OCI-LY1 (cell line): Measurements from ENCODE around the gene FSD1L.
"Not testable (repeated sequence)": the region's sequence is repeated elsewhere in the genome, so short reads cannot be mapped to it uniquely, and the experiment has no call there.

Experiments
- H2AFZ ChIP-seq: fragments of 200-600 bp; sonication (generic), shearing (Covaris generic); 2 replicates; pipeline ENCODE4 v1.6.0; 2014; ENCODE audit warnings: antibody characterized with exemption, mild to moderate bottlenecking, low read length
- H3F3A ChIP-seq: fragments of 200-600 bp; sonication (generic), shearing (Covaris generic); 2 replicates; pipeline ENCODE4 v1.6.0; 2014; ENCODE audit warnings: mild to moderate bottlenecking, antibody characterized with exemption, low read length, moderate library complexity; ENCODE audit not compliant: insufficient read depth
- H3K27ac ChIP-seq: fragments of 200-600 bp; sonication (generic); 2 replicates; pipeline ENCODE4 v1.5.1; 2014; ENCODE audit warnings: low read length, mixed run types, mild to moderate bottlenecking, low read depth; ENCODE audit not compliant: poor library complexity, severe bottlenecking
- H3K27me3 ChIP-seq: fragments of 200-600 bp; sonication (generic); 2 replicates; pipeline ENCODE4 v1.6.0; 2014; ENCODE audit warnings: antibody characterized with exemption, mild to moderate bottlenecking, low read length, moderate library complexity; ENCODE audit not compliant: insufficient read depth
- H3K36me3 ChIP-seq: fragments of 200-600 bp; sonication (generic); 2 replicates; pipeline ENCODE4 v1.6.1; 2014; ENCODE audit warnings: mild to moderate bottlenecking, antibody characterized with exemption, low read length, moderate library complexity, mixed read lengths; ENCODE audit not compliant: insufficient read depth
- H3K4me1 ChIP-seq: fragments of 200-600 bp; sonication (generic); 2 replicates; pipeline ENCODE4 v1.5.1; 2014; ENCODE audit warnings: mild to moderate bottlenecking, low read length, moderate library complexity; ENCODE audit not compliant: insufficient read depth, severe bottlenecking
- H3K4me2 ChIP-seq: fragments of 200-600 bp; sonication (generic), shearing (Covaris generic); 2 replicates; pipeline ENCODE4 v1.6.1; 2014; ENCODE audit warnings: low read length
- H3K4me3 ChIP-seq: fragments of 200-600 bp; sonication (generic); 2 replicates; pipeline ENCODE4 v1.5.1; 2014; ENCODE audit warnings: low read length, low read depth, mild to moderate bottlenecking, mixed read lengths; ENCODE audit not compliant: poor library complexity, severe bottlenecking
- H3K79me2 ChIP-seq: fragments of 200-600 bp; shearing (Covaris generic); 2 replicates; pipeline ENCODE4 v1.6.1; 2016; ENCODE audit warnings: mixed run types, low read length, mixed read lengths; ENCODE audit not compliant: insufficient read depth
- H3K9ac ChIP-seq: fragments of 200-600 bp; sonication (generic), shearing (Covaris generic); 2 replicates; pipeline ENCODE4 v1.6.1; 2014; ENCODE audit warnings: mild to moderate bottlenecking, low read length, mixed read lengths
- H3K9me2 ChIP-seq: fragments of 200-600 bp; sonication (generic), shearing (Covaris generic); 2 replicates; pipeline ENCODE4 v1.6.1; 2014; ENCODE audit warnings: low read depth, mild to moderate bottlenecking, low read length, mixed read lengths
- H3K9me3 ChIP-seq: fragments of 200-600 bp; shearing (Covaris generic); 2 replicates; pipeline ENCODE4 v1.6.1; 2014; ENCODE audit warnings: low read length, mixed read lengths
- H4K20me1 ChIP-seq: fragments of 200-600 bp; sonication (generic), shearing (Covaris generic); 2 replicates; pipeline ENCODE4 v1.6.0; 2016; ENCODE audit warnings: mild to moderate bottlenecking, low read length; ENCODE audit not compliant: insufficient read depth
- EZH2 ChIP-seq: fragments of 200-600 bp; sonication (generic), shearing (Covaris generic); IDR thresholded peaks from 2 replicates; pipeline ENCODE4 v1.8.0; 2017; ENCODE audit warnings: borderline replicate concordance, mixed run types, mild to moderate bottlenecking, antibody characterized with exemption, low read length, moderate library complexity, mixed read lengths
- TF ChIP-seq, protein P1 (sequence below): fragments of 200-600 bp; sonication (generic), shearing (Covaris generic); IDR thresholded peaks from 2 replicates; pipeline ENCODE4 v1.5.1; 2017; ENCODE audit warnings: mild to moderate bottlenecking, antibody characterized with exemption, low read length, moderate library complexity, mixed read lengths

Gene FSD1L

DNA sequence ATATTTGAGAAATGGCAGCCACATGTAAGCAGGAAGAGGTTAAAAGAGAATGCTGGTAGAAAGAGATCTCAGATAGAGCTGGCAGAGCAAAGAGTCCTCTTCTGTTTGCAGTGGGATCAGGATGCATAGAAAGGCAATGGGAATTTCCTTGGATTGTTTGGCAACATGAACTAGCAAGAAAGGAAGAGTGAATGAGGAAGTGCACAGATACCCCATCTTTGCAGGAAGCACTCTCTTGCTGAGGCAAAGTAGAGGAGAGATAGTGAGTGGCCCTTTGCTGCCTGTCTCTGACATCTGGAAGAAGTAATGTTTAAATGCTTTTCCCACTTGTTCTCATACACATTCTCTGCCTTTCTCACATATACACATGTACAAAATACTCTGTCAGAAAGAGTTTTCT, 124.6 kb downstream of the FSD1L start:
- Histone ChIP-seq H3K27me3 (no peaks in the 10 kb centered on the region), H4K20me1 (no peaks in the 10 kb centered on the region), H3K79me2 (no peaks in the 10 kb centered on the region), H2AFZ (no peak overlapping the region), H3F3A (no peaks in the 10 kb centered on the region), H3K9ac (no peak overlapping the region), H3K9me3 (no peaks in the 10 kb centered on the region), H3K27ac (no peak overlapping the region), H3K4me2 (no peak overlapping the region), H3K36me3 (peaks cover 17% of the 10 kb centered on the region), H3K4me3 (no peak overlapping the region), H3K4me1 (no peaks in the 10 kb centered on the region), H3K9me2 (no peaks in the 10 kb centered on the region)
- TF ChIP-seq, protein P1, sequence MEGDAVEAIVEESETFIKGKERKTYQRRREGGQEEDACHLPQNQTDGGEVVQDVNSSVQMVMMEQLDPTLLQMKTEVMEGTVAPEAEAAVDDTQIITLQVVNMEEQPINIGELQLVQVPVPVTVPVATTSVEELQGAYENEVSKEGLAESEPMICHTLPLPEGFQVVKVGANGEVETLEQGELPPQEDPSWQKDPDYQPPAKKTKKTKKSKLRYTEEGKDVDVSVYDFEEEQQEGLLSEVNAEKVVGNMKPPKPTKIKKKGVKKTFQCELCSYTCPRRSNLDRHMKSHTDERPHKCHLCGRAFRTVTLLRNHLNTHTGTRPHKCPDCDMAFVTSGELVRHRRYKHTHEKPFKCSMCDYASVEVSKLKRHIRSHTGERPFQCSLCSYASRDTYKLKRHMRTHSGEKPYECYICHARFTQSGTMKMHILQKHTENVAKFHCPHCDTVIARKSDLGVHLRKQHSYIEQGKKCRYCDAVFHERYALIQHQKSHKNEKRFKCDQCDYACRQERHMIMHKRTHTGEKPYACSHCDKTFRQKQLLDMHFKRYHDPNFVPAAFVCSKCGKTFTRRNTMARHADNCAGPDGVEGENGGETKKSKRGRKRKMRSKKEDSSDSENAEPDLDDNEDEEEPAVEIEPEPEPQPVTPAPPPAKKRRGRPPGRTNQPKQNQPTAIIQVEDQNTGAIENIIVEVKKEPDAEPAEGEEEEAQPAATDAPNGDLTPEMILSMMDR: no peak

GRCh38 chr9:105579952-105580351, 132.1 kb downstream of the FSD1L start:
- H3K36me3 ChIP-seq, H3K4me1 ChIP-seq, H3K4me3 ChIP-seq, H3K9me2 ChIP-seq, H4K20me1 ChIP-seq, H3K9me3 ChIP-seq, H3F3A ChIP-seq, H3K4me2 ChIP-seq, H3K9ac ChIP-seq, H3K27ac ChIP-seq, H3K27me3 ChIP-seq, H2AFZ ChIP-seq, H3K79me2 ChIP-seq: not testable (repeated sequence)

DNA sequence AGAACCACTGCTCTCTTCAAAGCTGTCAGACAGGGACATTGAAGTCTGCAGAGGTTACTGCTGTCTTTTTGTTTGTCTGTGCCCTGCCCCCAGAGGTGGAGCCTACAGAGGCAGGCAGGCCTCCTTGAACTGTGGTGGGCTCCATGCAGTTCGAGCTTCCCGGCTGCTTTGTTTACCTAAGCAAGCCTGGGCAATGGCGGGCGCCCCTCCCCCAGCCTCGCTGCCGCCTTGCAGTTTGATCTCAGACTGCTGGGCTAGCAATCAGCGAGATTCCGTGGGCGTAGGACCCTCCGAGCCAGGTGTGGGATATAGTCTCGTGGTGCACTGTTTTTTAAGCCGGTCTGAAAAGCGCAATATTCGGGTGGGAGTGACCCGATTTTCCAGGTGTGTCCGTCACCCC, 133.7 kb downstream of the FSD1L start:
- not testable (repeated sequence) for H3K4me3 ChIP-seq, H3K4me1 ChIP-seq, H4K20me1 ChIP-seq, H2AFZ ChIP-seq, H3K36me3 ChIP-seq, H3K9me2 ChIP-seq, H3K79me2 ChIP-seq, H3K4me2 ChIP-seq, H3F3A ChIP-seq, H3K9ac ChIP-seq, H3K27ac ChIP-seq, H3K27me3 ChIP-seq, H3K9me3 ChIP-seq

GRCh38 chr9:105593145-105593544, 145.3 kb downstream of the FSD1L start:
- no peak overlapping the region for H3K4me2 ChIP-seq
- no peaks in the 10 kb centered on the region for H3K9me2 ChIP-seq
- TF ChIP-seq, protein P1: no peak
- no peak for TF ChIP-seq EZH2
- no peaks in the 10 kb centered on the region for H4K20me1 ChIP-seq
- H3K79me2 ChIP-seq: no peaks in the 10 kb centered on the region
- no peaks in the 10 kb centered on the region for H3K4me1 ChIP-seq
- H3K27me3 ChIP-seq: no peaks in the 10 kb centered on the region
- H3K36me3 ChIP-seq: peaks cover 49% of the 10 kb centered on the region
- H2AFZ ChIP-seq: no peak overlapping the region
- H3K9ac ChIP-seq: no peak overlapping the region
- H3K27ac ChIP-seq: no peak overlapping the region
- no peaks in the 10 kb centered on the region; the same call in 1 of the 2 replicates for H3F3A ChIP-seq
- no peak overlapping the region for H3K4me3 ChIP-seq
- peaks cover 15% of the 10 kb centered on the region; the same call in 1 of the 2 replicates for H3K9me3 ChIP-seq
